Transverse colon (tissue), 4 donors: ENCODE results near the gene QSER1. TPM values are rescaled to one million over a fixed set of nuclear protein-coding genes. Genes with fewer than 3 reads are reported as not detected.
A peak's percentile ranks its signal among the peaks of the same experiment; 100 is the strongest.

Experiments used
- DNase-seq: peaks from one replicate; pipeline ENCODE4 v3.0.0-alpha.2; 2019
- H3K27ac ChIP-seq, 4 donors: fragments of 200-600 bp; sonication (generic); 2 replicates each; pipeline ENCODE4 v1.5.1; 2016 to 2018; ENCODE audit warnings: inconsistent platforms in 4 of 4
- H3K27me3 ChIP-seq: fragments of 200-600 bp; sonication (generic); 2 replicates; pipeline ENCODE4 v1.5.1; 2017; ENCODE audit warnings: inconsistent platforms
- H3K36me3 ChIP-seq, 4 donors: fragments of 200-600 bp; sonication (generic); 2 replicates each; pipeline ENCODE4 v1.5.1; 2017 to 2019; ENCODE audit warnings: inconsistent platforms in 4 of 4
- H3K4me1 ChIP-seq, 4 donors: fragments of 200-600 bp; sonication (generic); 2 replicates each; pipeline ENCODE4 v1.5.1; 2017 to 2020; ENCODE audit warnings: inconsistent platforms in 4 of 4
- H3K4me3 ChIP-seq, 4 donors: fragments of 200-600 bp; sonication (generic); 1 replicate in 1 of 4; 2 replicates in 3 of 4; pipeline versions ENCODE4 v1.5.1 to v1.6.1; 2017 to 2019; ENCODE audit warnings: inconsistent platforms in 4 of 4
- H3K9me3 ChIP-seq, 2 donors: fragments of 200-600 bp; sonication (generic); 2 replicates each; pipeline ENCODE4 v1.5.1; 2017 to 2019; ENCODE audit warnings: inconsistent platforms in 2 of 2
- CTCF ChIP-seq, 5 experiments: fragments of 200-600 bp in 3 of 5; fragments of 450-650 bp in 2 of 5; sonication (generic) in 3 of 5; IDR thresholded peaks; 1 replicate in 2 of 5; 2 replicates in 3 of 5; pipeline ENCODE4 v1.5.1; 2016 to 2017; ENCODE audit warnings: antibody characterized with exemption in 5 of 5, inconsistent platforms in 3 of 5, mild to moderate bottlenecking in 2 of 5, moderate library complexity in 1 of 5
- EP300 ChIP-seq: sonication (generic); formaldehyde crosslinking; IDR thresholded peaks from one replicate; pipeline ENCODE4 v1.6.1; 2017; ENCODE audit warnings: antibody characterized with exemption, low read depth
- POLR2A ChIP-seq: fragments of 450-650 bp; IDR thresholded peaks from one replicate; pipeline ENCODE4 v1.6.1; 2016; ENCODE audit warnings: antibody characterized with exemption, mild to moderate bottlenecking, moderate library complexity
- POLR2AphosphoS5 ChIP-seq, 3 donors: sonication (generic); formaldehyde crosslinking; IDR thresholded peaks; one replicate each; pipeline ENCODE4 v1.6.1; 2016; ENCODE audit warnings: antibody characterized with exemption in 3 of 3
- WGBS, 2 donors: methylation state at CpG; one replicate each; pipeline ENCODE4 v1.1.5; 2018; ENCODE audit warnings: low coverage in 1 of 2; 5-methylcytosine and 5-hydroxymethylcytosine counted together
- in situ Hi-C, 4 donors: fragments of 200-750 bp; cut with MboI; loops; one replicate each; pipeline versions ENCODE4 v1.15.0 to v1.15.1; 2017; ENCODE audit warnings: low sequenced_read_pairs in 3 of 4, low pct_ligation_motif_present in 1 of 4, low pct_unique_long_range_greater_than_20kb in 1 of 4
- intact Hi-C: fragments of 100-400 bp; cut with DNase I; formaldehyde crosslinking; loops from one replicate; pipeline ENCODE4 v1.15.1; 2023; ENCODE audit warnings: low total_unique reads
- total RNA-seq, 4 donors: library from RNA; depleted of rRNA; stranded (reverse); fragments of >200 nt; gene quantifications; one replicate each; pipeline ENCODE4 v1.1.0, GENCODE V29; 2016

Gene QSER1
- total RNA-seq, 4 donors from 2014 or later = 20.5 to 39.2 (median 31.9) TPM

DNA sequence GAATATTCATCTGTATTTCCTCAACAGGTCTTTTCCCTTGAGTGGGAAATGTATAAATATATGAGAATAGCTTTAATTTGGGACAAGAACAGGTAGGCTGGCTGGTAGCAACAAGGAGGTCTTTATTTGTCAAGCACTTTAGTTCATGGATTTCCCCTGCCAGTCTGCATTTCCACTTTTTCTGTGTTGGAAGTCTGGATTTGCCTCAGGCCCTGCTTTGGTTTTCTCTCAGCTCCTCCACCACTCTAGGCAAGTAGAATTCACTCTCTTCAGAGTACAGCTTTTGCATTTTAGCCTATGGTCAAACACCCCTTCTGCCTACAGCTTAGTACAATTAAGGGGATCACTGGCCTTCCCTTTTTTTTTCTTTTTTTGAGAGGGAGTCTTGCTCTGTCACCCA, 57.1 kb downstream of the QSER1 start:
- intact Hi-C loops = no loop called here
- H3K4me3 ChIP-seq = no peak overlapping the region
- peaks cover 0 to 6% (median 0%) of the 10 kb centered on the region in 4 donors for H3K36me3 ChIP-seq
- DNase-seq = no peak
- no peaks in the 10 kb centered on the region for H3K4me1 ChIP-seq
- TF ChIP-seq POLR2A (no peak), EP300 (no peak), POLR2AphosphoS5 (IDR thresholded peaks at IDR 0.05) (no peak), CTCF (IDR thresholded peaks at IDR 0.05) (no peak)
- H3K27me3 ChIP-seq = no peaks in the 10 kb centered on the region
- no peak overlapping the region for H3K27ac ChIP-seq
- in situ Hi-C loops = loop anchor here in 2 of 4 donors (10.0 to 25.0 kb wide), 3 partner anchors 55 to 388 kb away; partner anchors contain the start of gene QSER1 (in 1 of the 2)
- H3K9me3 ChIP-seq = no peaks in the 10 kb centered on the region

DNA sequence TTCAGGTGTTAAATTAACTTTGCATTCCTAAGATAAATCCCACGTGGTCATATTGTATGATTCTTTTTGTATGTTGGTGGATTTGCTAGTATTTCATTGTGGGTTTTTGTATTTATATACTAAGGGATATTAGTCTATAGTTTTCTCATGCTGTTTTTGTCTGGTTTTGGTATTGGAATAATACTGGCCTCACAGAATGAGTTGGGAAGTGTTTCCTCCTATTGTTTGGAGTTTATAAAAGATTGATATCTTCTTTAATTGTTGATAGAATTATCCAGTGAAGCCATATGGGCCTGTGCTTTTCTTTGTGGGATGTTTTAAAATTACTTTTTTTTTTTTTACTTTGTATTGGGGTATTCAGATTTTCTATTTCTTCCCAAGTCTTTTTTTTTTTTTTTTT, 59.8 kb downstream of the QSER1 start:
- no peak overlapping the region for H3K4me3 ChIP-seq
- intact Hi-C loops (no loop called here), in situ Hi-C loops (loop anchor here in 2 of 4 donors (10.0 to 25.0 kb wide), 3 partner anchors 58 to 385 kb away; partner anchors contain the start of gene QSER1 (in 1 of the 2))
- no peaks in the 10 kb centered on the region for H3K9me3 ChIP-seq
- H3K4me1 ChIP-seq = no peaks in the 10 kb centered on the region
- no peak overlapping the region for H3K27ac ChIP-seq
- H3K36me3 ChIP-seq = peaks cover 0 to 6% (median 0%) of the 10 kb centered on the region in 4 donors
- WGBS, 2 donors = 85 to 90% methylated on average over 1 of the region's 1 CpG
- no peak for DNase-seq
- TF ChIP-seq EP300 = no peak
- TF ChIP-seq POLR2AphosphoS5 (IDR thresholded peaks at IDR 0.05) = no peak
- TF ChIP-seq CTCF (IDR thresholded peaks at IDR 0.05) = no peak
- no peak for TF ChIP-seq POLR2A
- H3K27me3 ChIP-seq = no peaks in the 10 kb centered on the region

- intact Hi-C loops (no loop called here), in situ Hi-C loops (loop anchor here in 2 of 4 donors (10.0 to 25.0 kb wide), 3 partner anchors 59 to 384 kb away; partner anchors contain the start of gene QSER1 (in 1 of the 2))
- Histone ChIP-seq H3K4me3 (no peak overlapping the region), H3K27me3 (no peaks in the 10 kb centered on the region), H3K36me3 (peaks cover 0 to 11% (median 4%) of the 10 kb centered on the region in 4 donors), H3K27ac (no peak overlapping the region), H3K9me3 (no peaks in the 10 kb centered on the region), H3K4me1 (no peaks in the 10 kb centered on the region)
- TF ChIP-seq POLR2AphosphoS5 (IDR thresholded peaks at IDR 0.05) (no peak), POLR2A (no peak), EP300 (no peak)
- no peak for DNase-seq
Observed at GRCh38 chr11:32953700-32954099, 61.1 kb downstream of the QSER1 start.

DNA sequence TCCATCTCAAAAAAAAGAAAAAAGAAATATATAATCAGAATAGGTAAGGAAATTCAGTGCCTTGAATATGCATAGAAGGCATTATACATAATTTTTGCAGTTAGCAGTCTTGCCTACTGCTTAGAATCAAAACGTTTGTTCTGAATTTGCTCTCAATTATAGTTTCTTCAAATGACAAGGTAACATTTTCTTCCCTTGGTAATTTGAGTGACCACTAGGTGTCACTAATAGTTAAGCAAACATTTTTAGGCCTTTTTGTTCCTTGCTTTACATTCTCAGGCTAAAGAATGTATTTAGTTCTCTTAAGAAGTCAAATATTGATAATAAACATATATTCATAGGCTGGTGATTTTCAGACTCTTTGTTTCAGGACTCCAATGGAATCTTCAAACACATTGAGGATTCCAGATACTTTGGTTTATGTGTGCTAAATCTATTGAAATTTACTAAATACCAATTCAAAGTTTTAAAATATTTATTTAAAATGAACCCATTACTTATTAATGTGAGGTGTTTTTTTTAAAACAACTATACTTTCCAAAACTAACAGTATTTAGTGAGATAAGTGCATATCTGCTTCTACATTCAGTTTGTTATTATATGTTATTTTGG, 68.0 kb downstream of the QSER1 start:
- in situ Hi-C loops = loop anchor here in 2 of 4 donors (10.0 to 25.0 kb wide), 2 partner anchors 104 to 377 kb away; no protein-coding TSS in a partner anchor
- Histone ChIP-seq H3K27ac (no peak overlapping the region), H3K4me3 (no peak overlapping the region), H3K27me3 (no peaks in the 10 kb centered on the region), H3K36me3 (peaks cover 0 to 12% (median 4%) of the 10 kb centered on the region in 4 donors), H3K4me1 (no peaks in the 10 kb centered on the region), H3K9me3 (no peaks in the 10 kb centered on the region)
- DNase-seq = no peak
- TF ChIP-seq POLR2AphosphoS5 (IDR thresholded peaks at IDR 0.05) (no peak), CTCF (IDR thresholded peaks at IDR 0.05) (peak; percentile 67 to 73 (median 71))
- WGBS, 2 donors = 0 to 2% methylated on average over 1 of the region's 1 CpG
- intact Hi-C loops = no loop called here
